Liver (tissue), 9 donors: ENCODE results near the gene ERCC4. TPM values are rescaled to one million over a fixed set of nuclear protein-coding genes. Genes with fewer than 3 reads are reported as not detected.

Experiments
- DNase-seq: peaks from one replicate; pipeline ENCODE4 v3.0.0-alpha.2; 2017; ENCODE audit warnings: low spot score
- H3K27ac ChIP-seq, 2 donors: one replicate each; pipeline ENCODE4 v1.7.0; 2013; ENCODE audit warnings: inconsistent platforms in 2 of 2, low read length in 2 of 2, control low read depth in 1 of 2, low read depth in 1 of 2, mild to moderate bottlenecking in 1 of 2
- H3K27me3 ChIP-seq, 4 donors: one replicate each; pipeline versions ENCODE4 v1.6.1 to v1.7.0; 2013; ENCODE audit warnings: low read length in 3 of 4, inconsistent platforms in 1 of 4, mild to moderate bottlenecking in 1 of 4, moderate library complexity in 1 of 4; ENCODE audit not compliant: control insufficient read depth in 4 of 4, insufficient read depth in 4 of 4
- H3K36me3 ChIP-seq, 4 donors: one replicate each; pipeline versions ENCODE4 v1.6.1 to v1.7.0; 2013; ENCODE audit warnings: low read length in 3 of 4, mild to moderate bottlenecking in 3 of 4, low read depth in 1 of 4, moderate library complexity in 1 of 4; ENCODE audit not compliant: control insufficient read depth in 4 of 4, insufficient read depth in 3 of 4
- H3K4me1 ChIP-seq, 4 donors: one replicate each; pipeline versions ENCODE4 v1.6.1 to v1.7.0; 2013; ENCODE audit warnings: low read length in 3 of 4, mild to moderate bottlenecking in 3 of 4, moderate library complexity in 1 of 4; ENCODE audit not compliant: control insufficient read depth in 4 of 4, insufficient read depth in 4 of 4
- H3K4me3 ChIP-seq, 3 donors: one replicate each; pipeline versions ENCODE4 v1.6.1 to v1.7.0; 2013; ENCODE audit warnings: low read length in 3 of 3, control low read depth in 1 of 3, low read depth in 1 of 3, mild to moderate bottlenecking in 1 of 3
- H3K9ac ChIP-seq, 2 donors: one replicate each; pipeline ENCODE4 v1.7.0; 2013; ENCODE audit warnings: low read length in 2 of 2, mild to moderate bottlenecking in 2 of 2, moderate library complexity in 2 of 2, control low read depth in 1 of 2, low read depth in 1 of 2
- H3K9me3 ChIP-seq, 4 donors: one replicate each; pipeline versions ENCODE4 v1.6.1 to v1.7.0; 2013; ENCODE audit warnings: low read length in 3 of 4; ENCODE audit not compliant: control insufficient read depth in 4 of 4
- ATF3 ChIP-seq: IDR thresholded peaks from 2 replicates; pipeline ENCODE4 v1.6.1; 2016; ENCODE audit warnings: antibody characterized with exemption
- EGR1 ChIP-seq, 2 donors: IDR thresholded peaks; 2 replicates each; pipeline ENCODE4 v1.6.1; 2016 to 2018; ENCODE audit warnings: antibody characterized with exemption in 2 of 2, low read depth in 2 of 2
- FOXA1 ChIP-seq: IDR thresholded peaks from 2 replicates; pipeline ENCODE4 v1.6.1; 2016; ENCODE audit warnings: antibody characterized with exemption
- FOXA2 ChIP-seq: IDR thresholded peaks from 2 replicates; pipeline ENCODE4 v1.6.1; 2016; ENCODE audit warnings: antibody characterized with exemption
- GABPA ChIP-seq, 2 donors: IDR thresholded peaks in 1 of 2; conservative IDR thresholded peaks in 1 of 2; 2 replicates each; pipeline ENCODE4 v1.6.1; 2016; ENCODE audit warnings: antibody characterized with exemption in 2 of 2, mild to moderate bottlenecking in 1 of 2, moderate library complexity in 1 of 2
- HNF4A ChIP-seq, 2 donors: conservative IDR thresholded peaks; 2 replicates each; pipeline ENCODE4 v1.6.1; 2016; ENCODE audit warnings: antibody characterized with exemption in 2 of 2, mild to moderate bottlenecking in 2 of 2
- HNF4G ChIP-seq: IDR thresholded peaks from 2 replicates; pipeline ENCODE4 v1.6.1; 2016; ENCODE audit warnings: antibody characterized with exemption
- JUND ChIP-seq, 2 donors: IDR thresholded peaks; 2 replicates each; pipeline ENCODE4 v1.6.1; 2016; ENCODE audit warnings: antibody characterized with exemption in 2 of 2
- NR2F2 ChIP-seq: IDR thresholded peaks from 2 replicates; pipeline ENCODE4 v1.6.1; 2016; ENCODE audit warnings: antibody characterized with exemption
- RAD21 ChIP-seq, 2 donors: IDR thresholded peaks; 2 replicates each; pipeline ENCODE4 v1.6.1; 2016; ENCODE audit warnings: antibody characterized with exemption in 2 of 2, mild to moderate bottlenecking in 2 of 2
- RXRA ChIP-seq, 2 donors: IDR thresholded peaks; 2 replicates each; pipeline ENCODE4 v1.6.1; 2017 to 2018; ENCODE audit warnings: antibody characterized with exemption in 2 of 2, mild to moderate bottlenecking in 1 of 2
- SP1 ChIP-seq: IDR thresholded peaks from 2 replicates; pipeline ENCODE4 v1.6.1; 2018; ENCODE audit warnings: antibody characterized with exemption, mild to moderate bottlenecking
- TAF1 ChIP-seq: conservative IDR thresholded peaks from 2 replicates; pipeline ENCODE4 v1.6.1; 2016; ENCODE audit warnings: antibody characterized with exemption, mild to moderate bottlenecking
- YY1 ChIP-seq: IDR thresholded peaks from 2 replicates; pipeline ENCODE4 v1.6.1; 2016; ENCODE audit warnings: antibody characterized with exemption, mild to moderate bottlenecking
- WGBS: extraction: QIAGEN DNeasy Blood & Tissue Kit; methylation state at CpG from one replicate; pipeline ENCODE4 v1.1.7; 2013; 5-methylcytosine and 5-hydroxymethylcytosine counted together
- polyA plus RNA-seq, 2 donors: library from polyadenylated mRNA; stranded (reverse) in 1 of 2; unstranded in 1 of 2; fragments of 200-250 nt in 1 of 2; fragments of >200 nt in 1 of 2; fragmentation: Nextera tagmentation in 1 of 2; extraction: Ambion mirVana in 1 of 2; gene quantifications; one replicate each; pipeline versions ENCODE4 v1.2.1 to v1.2.3, GENCODE V29; 2013 to 2015
- total RNA-seq, 2 donors: library from RNA; depleted of rRNA; stranded (reverse); fragments of >200 nt; gene quantifications; one replicate each; pipeline ENCODE4 v1.2.3, GENCODE V29; 2014
- TF ChIP-seq, protein P1 (sequence below): IDR thresholded peaks from 2 replicates; pipeline ENCODE4 v1.6.1; 2016; ENCODE audit warnings: antibody characterized with exemption
- TF ChIP-seq, protein P2 (sequence below): IDR thresholded peaks from 2 replicates; pipeline ENCODE4 v1.6.1; 2016; ENCODE audit warnings: antibody characterized with exemption, mild to moderate bottlenecking
- TF ChIP-seq, protein P3 (sequence below): IDR thresholded peaks from 2 replicates; pipeline ENCODE4 v1.6.1; 2016; ENCODE audit warnings: antibody characterized with exemption
- TF ChIP-seq, protein P4 (sequence below): fragments of 150-350 bp; IDR thresholded peaks from 2 replicates; pipeline ENCODE4 v1.5.1; 2017; ENCODE audit warnings: improper control_type of control experiment, low read depth, low read length; ENCODE audit not compliant: missing input control
- donor health status: healthy.
- donor health status: healthy.
- donor health status: healthy.
- donor health status: healthy.
- donor health status: healthy.

ERCC4 gene
- total and polyA plus RNA-seq, 4 donors = 1.6 to 11.1 (median 4.9) TPM

- TF ChIP-seq NR2F2 = no peak
- TF ChIP-seq, protein P1, sequence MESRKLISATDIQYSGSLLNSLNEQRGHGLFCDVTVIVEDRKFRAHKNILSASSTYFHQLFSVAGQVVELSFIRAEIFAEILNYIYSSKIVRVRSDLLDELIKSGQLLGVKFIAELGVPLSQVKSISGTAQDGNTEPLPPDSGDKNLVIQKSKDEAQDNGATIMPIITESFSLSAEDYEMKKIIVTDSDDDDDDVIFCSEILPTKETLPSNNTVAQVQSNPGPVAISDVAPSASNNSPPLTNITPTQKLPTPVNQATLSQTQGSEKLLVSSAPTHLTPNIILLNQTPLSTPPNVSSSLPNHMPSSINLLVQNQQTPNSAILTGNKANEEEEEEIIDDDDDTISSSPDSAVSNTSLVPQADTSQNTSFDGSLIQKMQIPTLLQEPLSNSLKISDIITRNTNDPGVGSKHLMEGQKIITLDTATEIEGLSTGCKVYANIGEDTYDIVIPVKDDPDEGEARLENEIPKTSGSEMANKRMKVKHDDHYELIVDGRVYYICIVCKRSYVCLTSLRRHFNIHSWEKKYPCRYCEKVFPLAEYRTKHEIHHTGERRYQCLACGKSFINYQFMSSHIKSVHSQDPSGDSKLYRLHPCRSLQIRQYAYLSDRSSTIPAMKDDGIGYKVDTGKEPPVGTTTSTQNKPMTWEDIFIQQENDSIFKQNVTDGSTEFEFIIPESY = no peak
- TF ChIP-seq SP1 = peak; percentile 79
- no peak for TF ChIP-seq GABPA (IDR thresholded peaks at IDR 0.05 in 1 of 2, conservative IDR thresholded peaks at IDR 0.05 in 1 of 2)
- TF ChIP-seq EGR1 (IDR thresholded peaks at IDR 0.05; ENCODE audit: low read depth in 2 of 2) = no peak
- TF ChIP-seq, protein P2, sequence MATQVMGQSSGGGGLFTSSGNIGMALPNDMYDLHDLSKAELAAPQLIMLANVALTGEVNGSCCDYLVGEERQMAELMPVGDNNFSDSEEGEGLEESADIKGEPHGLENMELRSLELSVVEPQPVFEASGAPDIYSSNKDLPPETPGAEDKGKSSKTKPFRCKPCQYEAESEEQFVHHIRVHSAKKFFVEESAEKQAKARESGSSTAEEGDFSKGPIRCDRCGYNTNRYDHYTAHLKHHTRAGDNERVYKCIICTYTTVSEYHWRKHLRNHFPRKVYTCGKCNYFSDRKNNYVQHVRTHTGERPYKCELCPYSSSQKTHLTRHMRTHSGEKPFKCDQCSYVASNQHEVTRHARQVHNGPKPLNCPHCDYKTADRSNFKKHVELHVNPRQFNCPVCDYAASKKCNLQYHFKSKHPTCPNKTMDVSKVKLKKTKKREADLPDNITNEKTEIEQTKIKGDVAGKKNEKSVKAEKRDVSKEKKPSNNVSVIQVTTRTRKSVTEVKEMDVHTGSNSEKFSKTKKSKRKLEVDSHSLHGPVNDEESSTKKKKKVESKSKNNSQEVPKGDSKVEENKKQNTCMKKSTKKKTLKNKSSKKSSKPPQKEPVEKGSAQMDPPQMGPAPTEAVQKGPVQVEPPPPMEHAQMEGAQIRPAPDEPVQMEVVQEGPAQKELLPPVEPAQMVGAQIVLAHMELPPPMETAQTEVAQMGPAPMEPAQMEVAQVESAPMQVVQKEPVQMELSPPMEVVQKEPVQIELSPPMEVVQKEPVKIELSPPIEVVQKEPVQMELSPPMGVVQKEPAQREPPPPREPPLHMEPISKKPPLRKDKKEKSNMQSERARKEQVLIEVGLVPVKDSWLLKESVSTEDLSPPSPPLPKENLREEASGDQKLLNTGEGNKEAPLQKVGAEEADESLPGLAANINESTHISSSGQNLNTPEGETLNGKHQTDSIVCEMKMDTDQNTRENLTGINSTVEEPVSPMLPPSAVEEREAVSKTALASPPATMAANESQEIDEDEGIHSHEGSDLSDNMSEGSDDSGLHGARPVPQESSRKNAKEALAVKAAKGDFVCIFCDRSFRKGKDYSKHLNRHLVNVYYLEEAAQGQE = no peak
- no peak for TF ChIP-seq TAF1
- no peak for TF ChIP-seq ATF3
- TF ChIP-seq HNF4A (conservative IDR thresholded peaks at IDR 0.05) = peak; percentile 88 to 90
- TF ChIP-seq HNF4G = peak; percentile 62
- TF ChIP-seq FOXA2 = peak; percentile 18
- TF ChIP-seq RAD21 (IDR thresholded peaks at IDR 0.05) = peak; percentile 10 to 45
- TF ChIP-seq, protein P3, sequence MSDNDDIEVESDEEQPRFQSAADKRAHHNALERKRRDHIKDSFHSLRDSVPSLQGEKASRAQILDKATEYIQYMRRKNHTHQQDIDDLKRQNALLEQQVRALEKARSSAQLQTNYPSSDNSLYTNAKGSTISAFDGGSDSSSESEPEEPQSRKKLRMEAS = peak; percentile 51
- TF ChIP-seq, protein P4, sequence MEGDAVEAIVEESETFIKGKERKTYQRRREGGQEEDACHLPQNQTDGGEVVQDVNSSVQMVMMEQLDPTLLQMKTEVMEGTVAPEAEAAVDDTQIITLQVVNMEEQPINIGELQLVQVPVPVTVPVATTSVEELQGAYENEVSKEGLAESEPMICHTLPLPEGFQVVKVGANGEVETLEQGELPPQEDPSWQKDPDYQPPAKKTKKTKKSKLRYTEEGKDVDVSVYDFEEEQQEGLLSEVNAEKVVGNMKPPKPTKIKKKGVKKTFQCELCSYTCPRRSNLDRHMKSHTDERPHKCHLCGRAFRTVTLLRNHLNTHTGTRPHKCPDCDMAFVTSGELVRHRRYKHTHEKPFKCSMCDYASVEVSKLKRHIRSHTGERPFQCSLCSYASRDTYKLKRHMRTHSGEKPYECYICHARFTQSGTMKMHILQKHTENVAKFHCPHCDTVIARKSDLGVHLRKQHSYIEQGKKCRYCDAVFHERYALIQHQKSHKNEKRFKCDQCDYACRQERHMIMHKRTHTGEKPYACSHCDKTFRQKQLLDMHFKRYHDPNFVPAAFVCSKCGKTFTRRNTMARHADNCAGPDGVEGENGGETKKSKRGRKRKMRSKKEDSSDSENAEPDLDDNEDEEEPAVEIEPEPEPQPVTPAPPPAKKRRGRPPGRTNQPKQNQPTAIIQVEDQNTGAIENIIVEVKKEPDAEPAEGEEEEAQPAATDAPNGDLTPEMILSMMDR = no peak
- TF ChIP-seq YY1 = peak; percentile 38
- no peak for TF ChIP-seq FOXA1
- no peak for TF ChIP-seq JUND (IDR thresholded peaks at IDR 0.05)
- peak; percentile 46 to 60 for TF ChIP-seq RXRA (IDR thresholded peaks at IDR 0.05)
- no peak for DNase-seq
- Histone ChIP-seq H3K4me3 (no peak overlapping the region), H3K9ac (no peak overlapping the region), H3K4me1 (peaks cover 0 to 36% (median 23%) of the 10 kb centered on the region in 4 donors), H3K36me3 (peaks cover 0 to 11% (median 8%) of the 10 kb centered on the region in 4 donors), H3K9me3 (no peaks in the 10 kb centered on the region), H3K27ac (peak overlapping the region; percentile 6 to 12), H3K27me3 (no peaks in the 10 kb centered on the region)
- 52% methylated on average over 3 of the region's 3 CpGs for WGBS
Observed at GRCh38 chr16:13940397-13940933, 20.5 kb downstream of the ERCC4 start.
